Measurements from ENCODE around the gene CAPN9. TPM values are rescaled to one million over a fixed set of nuclear protein-coding genes. Genes with fewer than 3 reads are reported as not detected.

Gene CAPN9
- total RNA-seq, 4 donors from 2014 or later, result not detected

DNA sequence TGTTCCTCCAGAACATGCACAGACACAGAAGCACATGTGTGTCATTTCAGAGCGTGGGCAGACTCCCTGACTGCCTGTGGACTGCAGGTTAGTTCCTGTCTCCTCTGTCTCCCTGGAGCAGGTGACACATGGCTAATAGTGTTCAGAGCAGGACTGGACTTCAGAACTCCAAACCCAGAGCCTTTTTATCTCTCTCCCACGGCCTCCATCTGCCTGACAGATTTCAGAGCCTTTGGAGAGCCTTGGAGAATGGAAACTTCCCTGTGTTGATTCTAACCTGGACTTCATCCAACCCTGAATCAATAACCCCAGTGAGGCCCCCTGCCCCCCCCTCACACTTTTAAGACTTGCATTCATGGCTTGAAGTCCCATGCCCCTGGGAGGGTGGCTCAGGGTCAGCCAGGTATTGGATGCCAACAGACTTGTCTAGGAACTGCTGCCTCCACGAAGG lies 76.8 kb downstream of the CAPN9 start:
- intact Hi-C loops (cut with DNase I), result no loop called here
- TF ChIP-seq, protein P1, sequence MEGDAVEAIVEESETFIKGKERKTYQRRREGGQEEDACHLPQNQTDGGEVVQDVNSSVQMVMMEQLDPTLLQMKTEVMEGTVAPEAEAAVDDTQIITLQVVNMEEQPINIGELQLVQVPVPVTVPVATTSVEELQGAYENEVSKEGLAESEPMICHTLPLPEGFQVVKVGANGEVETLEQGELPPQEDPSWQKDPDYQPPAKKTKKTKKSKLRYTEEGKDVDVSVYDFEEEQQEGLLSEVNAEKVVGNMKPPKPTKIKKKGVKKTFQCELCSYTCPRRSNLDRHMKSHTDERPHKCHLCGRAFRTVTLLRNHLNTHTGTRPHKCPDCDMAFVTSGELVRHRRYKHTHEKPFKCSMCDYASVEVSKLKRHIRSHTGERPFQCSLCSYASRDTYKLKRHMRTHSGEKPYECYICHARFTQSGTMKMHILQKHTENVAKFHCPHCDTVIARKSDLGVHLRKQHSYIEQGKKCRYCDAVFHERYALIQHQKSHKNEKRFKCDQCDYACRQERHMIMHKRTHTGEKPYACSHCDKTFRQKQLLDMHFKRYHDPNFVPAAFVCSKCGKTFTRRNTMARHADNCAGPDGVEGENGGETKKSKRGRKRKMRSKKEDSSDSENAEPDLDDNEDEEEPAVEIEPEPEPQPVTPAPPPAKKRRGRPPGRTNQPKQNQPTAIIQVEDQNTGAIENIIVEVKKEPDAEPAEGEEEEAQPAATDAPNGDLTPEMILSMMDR (IDR thresholded peaks at IDR 0.05), result no peak
- TF ChIP-seq POLR2A (IDR thresholded peaks at IDR 0.05), result no peak
- DNase-seq, result no peak
- no peaks in the 10 kb centered on the region for H3K9me3 ChIP-seq
- no peaks in the 10 kb centered on the region for H3K27me3 ChIP-seq
- H3K27ac ChIP-seq, result peak overlapping the region in 2 of 3 donors; percentile 22 to 56
- H3K4me1 ChIP-seq, result peaks cover 9 to 48% of the 10 kb centered on the region in 2 donors
- H3K36me3 ChIP-seq, result no peaks in the 10 kb centered on the region
- 70 to 78% methylated on average over 3 of the region's 3 CpGs for WGBS, 2 donors
- no peak overlapping the region for H3K4me3 ChIP-seq (replicated peaks in 1 of 3)

DNA sequence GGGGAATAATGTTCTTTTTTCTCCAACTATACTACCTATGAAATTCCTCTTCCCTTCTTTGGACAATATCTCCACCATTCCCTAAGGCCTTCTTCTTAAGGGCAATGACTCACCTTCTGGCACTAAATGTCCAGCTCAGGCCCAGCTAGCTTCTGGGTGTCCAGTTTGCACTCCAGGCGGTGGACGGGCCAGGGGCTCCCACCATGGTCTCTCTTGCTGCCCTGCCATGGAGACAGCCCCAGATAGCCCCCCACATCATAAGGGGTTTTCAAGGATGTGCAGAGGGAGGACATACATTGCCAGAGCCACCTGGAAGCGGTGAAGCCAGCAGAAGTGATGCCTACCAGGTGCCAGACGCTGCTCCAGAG lies 77.3 kb downstream of the CAPN9 start:
- DNase-seq, result no peak
- Histone ChIP-seq H3K9me3 (no peaks in the 10 kb centered on the region), H3K27ac (peak overlapping the region in 2 of 3 donors; percentile 27 to 56), H3K36me3 (no peaks in the 10 kb centered on the region), H3K4me1 (peaks cover 9 to 48% of the 10 kb centered on the region in 2 donors), H3K27me3 (no peaks in the 10 kb centered on the region), H3K4me3 (replicated peaks in 1 of 3) (no peak overlapping the region)
- TF ChIP-seq POLR2A (IDR thresholded peaks at IDR 0.05), result no peak
- TF ChIP-seq, protein P1 (IDR thresholded peaks at IDR 0.05), result no peak
- 84 to 96% methylated on average over 4 of the region's 4 CpGs for WGBS, 2 donors
- intact Hi-C loops (cut with DNase I), result no loop called here

DNA sequence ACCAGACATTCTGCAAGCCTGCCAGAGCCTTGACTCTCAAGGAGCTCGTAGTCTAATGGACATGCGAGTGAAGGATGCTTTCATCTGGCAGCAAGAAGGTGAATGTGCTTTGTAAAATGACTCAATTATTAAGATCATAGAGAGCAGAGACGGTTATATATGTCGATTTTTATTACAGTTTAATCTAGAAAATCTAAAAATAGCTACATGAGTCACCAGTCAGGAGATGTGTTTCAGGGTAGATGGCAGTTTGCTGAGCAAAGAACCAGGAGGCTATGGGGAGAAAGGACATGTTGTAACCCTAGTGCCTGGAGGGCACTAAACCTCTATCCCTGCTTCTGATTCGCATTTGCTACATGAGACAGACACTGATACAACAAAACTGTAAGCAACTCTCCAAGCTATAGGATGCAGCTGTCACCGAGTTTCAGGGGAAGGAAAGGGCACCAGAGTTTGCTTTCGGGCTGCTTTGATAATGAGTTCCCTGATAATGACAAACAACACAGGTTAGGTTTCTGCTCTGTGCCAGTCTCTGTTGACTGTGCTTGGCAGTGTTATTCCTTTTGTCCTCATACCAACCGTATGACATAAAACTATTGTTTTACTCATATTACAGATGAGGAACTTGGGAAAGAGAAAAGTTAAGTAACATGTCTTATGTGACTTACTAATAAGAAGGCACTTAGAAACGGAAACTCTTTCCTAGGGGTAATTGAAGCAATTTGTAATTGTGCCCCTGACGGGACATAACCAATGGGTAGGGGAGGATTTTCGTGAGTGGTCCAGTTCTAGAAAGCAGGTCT lies 77.9 kb downstream of the CAPN9 start:
- TF ChIP-seq, protein P1 (IDR thresholded peaks at IDR 0.05), result no peak
- TF ChIP-seq POLR2A (IDR thresholded peaks at IDR 0.05), result no peak
- Histone ChIP-seq H3K27ac (peak overlapping the region in 2 of 3 donors; percentile 27 to 56), H3K9me3 (no peaks in the 10 kb centered on the region), H3K4me1 (peaks cover 9 to 48% of the 10 kb centered on the region in 2 donors), H3K4me3 (replicated peaks in 1 of 3) (no peak overlapping the region), H3K36me3 (no peaks in the 10 kb centered on the region), H3K27me3 (no peaks in the 10 kb centered on the region)
- intact Hi-C loops (cut with DNase I), result no loop called here
- whole genome bisulfite sequencing, 2 donors, result 77 to 78% methylated on average over 11 of the region's 11 CpGs
- DNase-seq, result no peak

- Histone ChIP-seq H3K27me3 (no peaks in the 10 kb centered on the region), H3K4me1 (peaks cover 9 to 48% of the 10 kb centered on the region in 2 donors), H3K4me3 (replicated peaks in 1 of 3) (no peak overlapping the region), H3K27ac (peak overlapping the region in 2 of 3 donors; percentile 3 to 56), H3K36me3 (no peaks in the 10 kb centered on the region), H3K9me3 (no peaks in the 10 kb centered on the region)
- no peak for DNase-seq
- WGBS, 2 donors, result 77 to 86% methylated on average over 3 of the region's 3 CpGs
- no peak for TF ChIP-seq POLR2A (IDR thresholded peaks at IDR 0.05)
- TF ChIP-seq, protein P1 (IDR thresholded peaks at IDR 0.05), result no peak
- intact Hi-C loops (cut with DNase I), result no loop called here
These were observed 78.6 kb downstream of the CAPN9 start for GRCh38 chr1:230825761-230826160.

- Histone ChIP-seq H3K9me3 (no peaks in the 10 kb centered on the region), H3K27ac (no peak overlapping the region), H3K27me3 (no peaks in the 10 kb centered on the region), H3K4me1 (peaks cover 9 to 48% of the 10 kb centered on the region in 2 donors), H3K36me3 (no peaks in the 10 kb centered on the region), H3K4me3 (replicated peaks in 1 of 3) (no peak overlapping the region)
- 90 to 98% methylated on average over 9 of the region's 9 CpGs for WGBS, 2 donors
- no peak for DNase-seq
- TF ChIP-seq, protein P1 (IDR thresholded peaks at IDR 0.05), result no peak
- TF ChIP-seq POLR2A (IDR thresholded peaks at IDR 0.05), result no peak
- intact Hi-C loops (cut with DNase I), result no loop called here
These were observed 79.1 kb downstream of the CAPN9 start for GRCh38 chr1:230826166-230826875.

Measured in thyroid gland (tissue), 4 donors.